GM19351 (cell line): Measurements from ENCODE around the gene SHBG.
A peak's percentile ranks its signal among the peaks of the same experiment; 100 is the strongest.
"Not testable (repeated sequence)": the region's sequence is repeated elsewhere in the genome, so short reads cannot be mapped to it uniquely, and the experiment has no call there.

Source experiments
- ATAC-seq: cut with Tn5 transposase; IDR thresholded peaks from one replicate; pipeline ENCODE4 v1.9.1; 2021; ENCODE audit warnings: mild to moderate bottlenecking, moderate library complexity; ENCODE audit not compliant: unreplicated experiment

The SHBG gene

GRCh38 chr17:7611635-7612293, 18.2 kb upstream of the SHBG start:
- no peak for ATAC-seq

GRCh38 chr17:7612294-7612640, 17.7 kb upstream of the SHBG start:
- ATAC-seq = no peak

- ATAC-seq = no peak
Observed at GRCh38 chr17:7613769-7614424, 16.0 kb upstream of the SHBG start.

GRCh38 chr17:7614425-7615264, 15.3 kb upstream of the SHBG start, which contains the start of gene FXR2:
TSS of gene FXR2 (minus strand) at chr17:7614897. CDS start at chr17:7614532, 365 bp downstream.
- ATAC-seq = peak; percentile 84

DNA sequence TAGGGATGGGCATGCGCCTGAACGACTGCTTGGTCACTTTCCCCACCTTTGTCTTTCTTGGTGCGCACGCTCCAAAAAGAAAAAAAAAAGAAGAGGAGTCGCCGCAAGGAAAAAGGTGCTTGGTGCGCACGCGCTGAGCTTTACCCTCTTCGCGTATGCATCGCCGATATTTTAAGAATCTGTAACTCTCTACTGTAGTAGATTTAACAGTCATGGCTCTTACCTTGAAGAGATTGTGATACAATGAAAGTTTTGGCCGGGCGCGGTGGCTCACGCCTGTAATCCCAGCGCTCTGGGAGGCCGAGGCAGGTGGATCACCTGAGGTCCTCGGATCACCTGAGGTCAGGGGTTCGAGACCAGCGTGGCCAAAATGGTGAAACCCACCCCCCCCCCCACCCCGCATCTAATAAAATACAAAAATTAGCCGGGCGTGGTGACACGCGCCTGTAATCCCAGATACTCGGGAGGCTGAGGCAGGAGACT, 14.6 kb upstream of the SHBG start:
- ATAC-seq = no peak

DNA sequence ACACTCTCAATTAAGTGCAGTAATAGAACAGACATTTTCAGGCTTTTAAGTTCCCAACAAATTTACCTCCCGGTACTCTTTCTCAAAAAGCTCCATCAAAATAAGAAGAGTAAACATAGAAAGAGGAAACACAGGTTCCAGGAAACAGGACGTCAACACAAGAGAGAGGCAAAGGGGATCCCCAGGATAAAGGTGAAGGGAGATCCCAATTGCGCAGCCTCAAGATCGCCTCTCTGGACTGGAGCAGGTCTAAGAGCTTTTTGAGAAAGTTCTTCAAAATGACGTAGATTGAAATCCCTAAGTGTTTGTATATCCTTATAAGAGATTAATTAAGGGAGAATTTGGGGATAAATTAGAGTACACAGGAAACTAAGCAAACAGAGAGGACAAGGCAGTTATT, 11.3 kb upstream of the SHBG start:
- ATAC-seq = no peak

GRCh38 chr17:7620835-7621234, 9.1 kb upstream of the SHBG start:
- ATAC-seq = no peak

GRCh38 chr17:7623661-7624060, 6.3 kb upstream of the SHBG start:
- no peak for ATAC-seq

GRCh38 chr17:7625749-7626148, 4.2 kb upstream of the SHBG start:
- ATAC-seq = not testable (repeated sequence)

DNA sequence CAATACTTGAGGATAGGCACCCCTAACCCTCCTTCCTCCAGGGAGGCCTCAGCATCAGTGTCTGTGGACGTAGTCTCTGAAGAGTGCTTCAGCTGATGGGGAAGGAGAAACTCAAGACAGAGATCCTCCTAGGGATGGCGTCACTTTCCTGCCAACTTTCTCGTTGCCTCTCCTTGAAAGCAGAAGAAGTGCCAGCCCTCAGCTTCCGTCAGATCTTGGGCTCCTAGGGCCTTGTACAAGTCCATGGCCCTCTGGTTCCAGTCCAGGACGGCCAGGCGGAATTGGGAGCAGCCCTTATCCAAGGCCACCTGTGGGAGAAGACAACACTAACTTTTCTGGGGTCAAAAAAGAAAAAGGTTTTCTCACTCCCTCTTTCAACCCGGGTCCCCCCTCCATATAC, 3.6 kb upstream of the SHBG start:
- no peak for ATAC-seq

- no peak for ATAC-seq
Observed at GRCh38 chr17:7626956-7627249, 3.0 kb upstream of the SHBG start.

DNA sequence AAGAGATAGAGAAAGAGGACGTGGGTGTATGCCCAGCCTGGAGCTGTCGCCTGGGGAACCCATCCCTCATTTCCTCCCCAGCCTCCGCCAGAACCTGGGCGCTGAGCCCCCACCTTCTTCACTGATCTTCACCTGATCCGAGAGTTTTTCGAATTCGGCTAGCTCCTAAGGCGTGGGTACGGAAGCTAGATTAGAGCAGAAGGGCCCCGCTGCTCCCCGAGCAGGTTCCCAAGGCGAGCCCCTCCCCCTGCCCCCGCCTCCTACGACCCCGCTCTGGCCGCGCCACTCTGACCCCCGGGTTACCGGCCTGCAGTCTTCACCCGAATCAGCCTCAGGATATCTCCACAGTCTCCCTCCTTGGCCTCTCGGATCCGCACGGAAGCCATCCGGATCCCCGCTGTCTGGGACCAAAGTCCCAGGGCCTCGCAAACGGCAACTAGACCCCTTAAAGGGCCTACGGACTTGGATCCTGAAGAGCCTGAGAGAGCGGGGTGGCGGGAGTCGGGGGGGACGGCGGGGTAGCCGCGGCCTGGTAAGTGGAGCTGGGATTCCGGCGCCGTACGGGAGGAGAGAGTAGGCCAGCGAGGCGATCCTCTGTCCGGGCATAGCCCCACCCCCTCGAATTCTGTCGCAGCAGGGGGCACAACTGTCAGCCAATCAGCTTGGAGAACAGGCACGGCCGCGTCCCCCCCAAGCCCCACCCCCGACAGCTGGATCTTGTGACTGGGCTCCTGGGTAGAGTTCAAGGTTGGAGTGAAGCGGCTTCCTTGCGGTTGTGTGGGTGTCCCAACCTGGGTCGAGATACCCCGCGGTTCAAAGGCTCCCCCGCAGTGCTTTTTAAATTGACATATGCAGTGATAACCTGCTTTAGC, 2.4 kb upstream of the SHBG start, which contains the start of gene SAT2:
Gene SAT2 (minus strand): TSS at position 572 of the 872 bp plus-strand sequence. CDS start 186 bp downstream, at position 386.
- peak; percentile 88 for ATAC-seq

DNA sequence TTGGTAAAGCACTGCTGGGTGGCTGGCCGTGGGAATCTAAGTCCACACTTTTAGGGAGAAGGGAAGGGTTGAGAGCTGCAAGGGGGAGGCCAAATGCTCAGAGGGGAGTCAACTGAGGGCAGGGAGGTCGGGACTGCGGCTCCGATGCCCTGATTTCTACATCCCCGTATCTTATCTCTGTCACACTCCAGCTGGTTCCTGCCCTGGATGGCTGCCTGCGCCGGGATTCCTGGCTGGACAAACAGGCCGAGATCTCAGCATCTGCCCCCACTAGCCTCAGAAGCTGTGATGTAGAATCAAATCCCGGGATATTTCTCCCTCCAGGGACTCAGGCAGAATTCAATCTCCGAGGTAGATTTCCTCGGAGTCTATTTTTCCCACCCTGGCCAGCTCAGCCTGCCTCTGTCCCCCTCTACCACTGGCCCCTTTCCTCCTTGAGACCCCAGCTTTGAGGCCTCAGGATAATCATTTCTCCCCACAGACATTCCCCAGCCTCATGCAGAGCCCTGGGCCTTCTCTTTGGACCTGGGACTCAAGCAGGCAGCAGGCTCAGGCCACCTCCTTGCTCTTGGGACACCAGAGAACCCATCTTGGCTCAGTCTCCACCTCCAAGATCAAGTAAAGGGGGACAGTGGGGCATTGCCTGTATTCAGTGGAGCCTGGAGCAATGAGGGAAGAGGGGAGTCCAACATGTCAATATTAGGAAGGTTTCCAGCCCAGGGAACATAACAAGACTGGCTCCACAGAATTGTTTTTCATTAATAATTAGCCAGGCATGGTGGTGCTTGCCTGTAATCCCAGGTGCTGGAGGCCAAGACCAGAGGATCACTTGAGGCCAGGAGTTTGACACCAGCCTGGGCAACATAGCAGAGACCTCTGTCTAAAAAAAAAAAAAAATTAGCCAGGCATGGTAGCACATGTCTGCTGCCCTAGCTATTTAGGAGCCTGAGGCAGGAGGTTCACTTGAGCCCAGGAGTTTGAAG, 1.8 kb downstream of the SHBG start:
- no peak for ATAC-seq

- ATAC-seq = no peak
Observed at GRCh38 chr17:7632492-7632894, 2.6 kb downstream of the SHBG start.

DNA sequence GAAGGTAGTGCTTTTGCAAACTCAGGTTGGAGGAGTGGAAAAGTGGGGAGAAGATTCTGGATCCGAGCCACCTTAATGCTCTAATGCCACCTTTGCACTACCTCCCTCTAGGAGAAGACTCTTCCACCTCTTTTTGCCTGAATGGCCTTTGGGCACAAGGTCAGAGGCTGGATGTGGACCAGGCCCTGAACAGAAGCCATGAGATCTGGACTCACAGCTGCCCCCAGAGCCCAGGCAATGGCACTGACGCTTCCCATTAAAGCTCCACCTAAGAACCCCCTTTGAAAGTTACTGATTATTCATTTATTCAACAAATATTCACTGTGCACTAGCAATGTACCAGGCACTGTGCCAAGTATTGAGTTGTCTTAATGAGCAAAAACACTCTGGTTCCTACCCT, 3.2 kb downstream of the SHBG start:
- ATAC-seq = no peak

GRCh38 chr17:7634384-7634783, 4.4 kb downstream of the SHBG start:
- ATAC-seq = no peak

DNA sequence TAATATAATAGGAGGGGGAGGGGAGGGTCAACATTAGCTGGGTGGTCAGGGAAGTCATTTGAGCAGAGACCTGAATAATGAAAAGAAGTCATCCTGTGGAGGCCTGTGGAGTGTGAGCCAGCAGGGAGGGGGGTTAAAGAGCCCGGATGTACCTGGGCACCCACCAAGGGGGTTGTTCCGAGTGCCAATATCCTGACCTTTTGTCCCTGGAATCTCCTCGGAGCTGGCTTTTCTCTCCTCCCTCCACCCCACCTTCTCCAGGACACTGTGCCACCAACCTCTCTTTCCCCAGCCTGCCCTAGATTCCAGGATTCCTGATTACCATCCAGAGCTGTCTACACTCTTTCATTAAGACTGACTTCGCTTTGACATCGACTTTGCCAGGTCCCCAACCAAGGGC, 6.2 kb downstream of the SHBG start:
- no peak for ATAC-seq

DNA sequence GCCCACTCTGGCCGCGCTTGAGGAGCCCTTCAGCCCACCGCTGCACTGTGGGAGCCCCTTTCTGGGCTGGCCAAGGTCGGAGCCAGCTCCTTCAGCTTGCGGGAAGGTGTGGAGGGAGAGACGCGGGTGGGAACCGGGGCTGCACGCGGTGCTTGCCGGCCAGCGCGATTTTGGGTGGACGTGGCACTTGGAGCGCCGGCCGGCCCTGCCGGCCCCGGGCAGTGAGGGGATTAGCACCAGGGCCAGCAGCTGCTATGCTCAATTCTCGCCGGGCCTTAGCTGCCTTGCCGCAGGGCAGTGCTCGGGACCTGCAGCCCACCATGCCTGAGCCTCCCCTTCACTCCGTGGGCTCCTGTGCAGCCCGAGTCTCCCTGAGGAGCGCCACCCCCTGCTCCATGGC, 10.8 kb downstream of the SHBG start:
- ATAC-seq = no peak

GRCh38 chr17:7641635-7642034, 11.7 kb downstream of the SHBG start:
- not testable (repeated sequence) for ATAC-seq

DNA sequence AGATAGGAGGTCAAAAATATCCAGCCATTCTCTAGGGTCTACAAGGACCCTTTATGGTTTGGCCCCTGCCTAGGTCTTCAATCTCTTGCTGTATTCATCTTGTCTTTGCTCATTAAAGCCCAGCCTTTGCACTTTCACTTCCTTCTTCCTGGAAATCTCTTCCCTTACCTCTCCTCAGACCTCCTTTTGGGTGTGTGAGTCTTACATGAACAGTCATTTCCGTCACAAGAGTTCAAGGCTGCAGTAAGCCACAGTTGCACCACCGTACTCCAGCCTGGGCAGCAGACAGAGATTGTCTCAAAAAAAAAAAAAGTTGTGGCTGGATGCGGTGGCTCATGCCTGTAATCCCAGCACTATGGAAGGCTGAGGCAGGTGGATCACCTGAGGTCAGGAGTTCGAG, 14.8 kb downstream of the SHBG start:
- no peak for ATAC-seq
